ENCODE measurements around the gene DSTYK.

The DSTYK gene

GRCh38 chr1:205211169-205211838 lies at the start of gene DSTYK (continued):
- TF ChIP-seq INSM2 (tag by site-specific recombination; IDR thresholded peaks at IDR 0.05): peak; percentile 85; the same call in 1 of the 2 replicates
- TF ChIP-seq ZEB2 (tag by site-specific recombination; IDR thresholded peaks at IDR 0.05): peak; percentile 98
- peak; percentile 96 for TF ChIP-seq ZNF629 (tag by site-specific recombination; IDR thresholded peaks at IDR 0.05)
- TF ChIP-seq ZNF654 (tag by site-specific recombination; IDR thresholded peaks at IDR 0.05; ENCODE audit: low read depth): 0 out of 2 replicates have a peak, but pooled peaks have one; percentile 7
- no peak for TF ChIP-seq ZNF404 (tag by site-specific recombination; IDR thresholded peaks at IDR 0.05)
- TF ChIP-seq ZSCAN23 (tag by site-specific recombination; IDR thresholded peaks at IDR 0.05): peak; percentile 96
- peak; percentile 54; the same call in 1 of the 2 replicates for TF ChIP-seq ZBTB7A (tag by site-specific recombination; IDR thresholded peaks at IDR 0.05; ENCODE audit: low read depth)
- TF ChIP-seq ZNF518A (tag by site-specific recombination; conservative IDR thresholded peaks at IDR 0.05; ENCODE audit: low read depth): peak; percentile 73
- 0 out of 2 replicates have a peak, but pooled peaks have one; percentile 41 for TF ChIP-seq ZNF23 (tag by site-specific recombination; IDR thresholded peaks at IDR 0.05; ENCODE audit: borderline replicate concordance)
- peak; percentile 97 for TF ChIP-seq YY2 (tag by site-specific recombination; IDR thresholded peaks at IDR 0.05)
- 0 out of 2 replicates have a peak, but pooled peaks have one; percentile 5 for TF ChIP-seq ZNF664 (tag by site-specific recombination; IDR thresholded peaks at IDR 0.05)
- TF ChIP-seq ZNF549 (tag by site-specific recombination; IDR thresholded peaks at IDR 0.05): no peak
- peak; percentile 99 for TF ChIP-seq HIC1 (tag by site-specific recombination; IDR thresholded peaks at IDR 0.05)
- peak; percentile 86; the same call in 1 of the 2 replicates for TF ChIP-seq TRIM28 (IDR thresholded peaks at IDR 0.05; ENCODE audit: borderline replicate concordance, low read length)
- TF ChIP-seq ZBTB44 (tag by site-specific recombination; IDR thresholded peaks at IDR 0.05): peak; percentile 96
- TF ChIP-seq ZNF133 (tag by site-specific recombination; IDR thresholded peaks at IDR 0.05): no peak
- peak; percentile 65; the same call in 1 of the 2 replicates for TF ChIP-seq ZNF239 (tag by site-specific recombination; IDR thresholded peaks at IDR 0.05)
- no peak for TF ChIP-seq ZNF530 (tag by site-specific recombination; IDR thresholded peaks at IDR 0.05; ENCODE audit: low read depth)
- TF ChIP-seq ZNF174 (tag by site-specific recombination; IDR thresholded peaks at IDR 0.05): no peak
- peak; percentile 86 for TF ChIP-seq ZNF366 (tag by site-specific recombination; conservative IDR thresholded peaks at IDR 0.05)
- TF ChIP-seq ZNF221 (tag by site-specific recombination; IDR thresholded peaks at IDR 0.05; ENCODE audit: borderline replicate concordance): peak; percentile 50; the same call in 1 of the 2 replicates
- TF ChIP-seq ZNF548 (tag by site-specific recombination; IDR thresholded peaks at IDR 0.05): no peak; the same call in 1 of the 2 replicates
- no peak for TF ChIP-seq ZNF266 (tag by site-specific recombination; IDR thresholded peaks at IDR 0.05; ENCODE audit: low read depth)
- TF ChIP-seq ZNF311 (tag by site-specific recombination; IDR thresholded peaks at IDR 0.05; ENCODE audit: borderline replicate concordance): no peak
- TF ChIP-seq KLF8 (tag by site-specific recombination; IDR thresholded peaks at IDR 0.05): peak; percentile 99

Data from HEK293 (cell line).